8988T (cell line): ENCODE data around the gene KNDC1.
"Not testable (repeated sequence)": the region's sequence is repeated elsewhere in the genome, so short reads cannot be mapped to it uniquely, and the experiment has no call there.

Experiments
- DNase-seq: peaks from one replicate; pipeline ENCODE4 v3.0.0; 2011

Gene KNDC1

DNA sequence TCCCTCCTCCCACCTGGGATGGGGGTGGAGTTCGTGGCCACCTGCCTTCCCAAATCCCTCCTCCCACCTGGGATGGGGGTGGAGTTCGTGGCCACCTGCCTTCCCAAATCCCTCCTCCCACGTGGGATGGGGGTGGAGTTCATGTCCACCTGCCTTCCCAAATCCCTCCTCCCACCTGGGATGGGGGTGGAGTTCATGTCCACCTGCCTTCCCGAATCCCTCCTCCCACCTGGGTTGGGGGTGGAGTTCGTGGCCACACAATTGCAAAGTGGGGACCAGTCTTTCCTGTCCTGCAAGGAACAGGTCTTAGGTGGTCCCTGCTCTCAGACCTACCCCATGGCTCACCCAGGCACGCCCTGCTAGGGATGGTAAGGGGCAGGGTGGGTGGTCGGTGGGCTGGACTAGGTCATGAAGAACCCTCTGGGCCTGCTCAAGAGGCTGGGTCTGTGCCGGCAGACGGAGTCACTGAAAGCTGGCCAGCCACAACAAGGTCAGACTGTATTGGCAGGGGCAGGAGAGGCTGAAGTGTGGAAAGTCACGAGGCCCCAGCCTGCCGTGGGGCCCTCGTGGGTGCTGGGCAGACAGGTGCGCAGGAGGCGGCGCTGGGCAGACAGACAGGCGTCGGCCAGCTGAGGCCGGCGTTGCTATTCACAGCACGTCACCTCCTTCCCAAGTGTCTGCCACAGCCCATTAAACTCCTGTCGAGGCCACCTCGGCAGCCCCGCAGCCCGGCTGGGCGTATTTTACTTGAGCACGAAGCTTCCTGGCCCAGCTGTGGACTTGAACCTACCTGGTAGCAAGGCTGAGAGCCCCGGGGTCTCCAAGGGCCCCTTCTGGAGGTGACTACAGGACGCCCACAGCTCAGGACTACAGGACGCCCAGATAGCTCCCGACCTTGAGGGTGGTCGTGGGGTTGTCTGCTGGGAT lies 4.1 kb downstream of the KNDC1 start:
- DNase-seq: no peak

DNA sequence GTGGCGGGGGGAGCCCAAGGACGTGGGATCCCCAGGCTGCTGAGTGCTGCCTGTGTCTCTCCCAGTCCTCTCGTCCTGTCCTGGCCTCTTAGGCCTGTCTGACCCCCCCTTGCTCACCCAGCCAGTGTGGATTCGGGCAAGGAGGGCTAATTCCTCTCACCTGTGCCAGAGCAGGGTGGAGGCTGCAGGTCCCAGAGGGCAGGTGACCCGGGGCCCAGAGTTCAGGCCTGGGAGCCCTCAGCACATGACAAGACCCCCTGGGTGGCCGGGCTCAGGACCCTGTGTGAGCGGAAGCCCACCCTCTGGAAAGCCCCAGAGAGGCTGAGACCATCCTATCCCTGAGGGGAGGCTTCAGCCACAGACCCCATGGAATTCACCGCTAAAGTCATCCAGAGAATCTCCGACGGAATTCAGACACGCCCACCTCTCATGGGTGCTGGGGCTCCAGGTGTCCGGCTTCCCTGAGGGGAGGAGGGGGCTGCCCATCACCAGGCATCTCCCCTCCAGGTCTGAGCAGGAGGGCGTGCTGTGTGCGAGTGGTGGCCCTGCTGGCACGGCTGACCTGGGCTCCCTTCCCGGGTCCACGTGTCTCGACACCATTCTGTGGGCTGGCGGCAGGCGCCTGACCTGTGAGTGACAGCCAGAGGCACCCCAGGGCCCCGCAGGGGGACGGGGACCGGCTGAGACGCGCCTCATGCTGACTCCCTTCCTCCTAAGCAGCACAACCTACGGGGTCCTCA lies 5.0 kb downstream of the KNDC1 start:
- no peak for DNase-seq

DNA sequence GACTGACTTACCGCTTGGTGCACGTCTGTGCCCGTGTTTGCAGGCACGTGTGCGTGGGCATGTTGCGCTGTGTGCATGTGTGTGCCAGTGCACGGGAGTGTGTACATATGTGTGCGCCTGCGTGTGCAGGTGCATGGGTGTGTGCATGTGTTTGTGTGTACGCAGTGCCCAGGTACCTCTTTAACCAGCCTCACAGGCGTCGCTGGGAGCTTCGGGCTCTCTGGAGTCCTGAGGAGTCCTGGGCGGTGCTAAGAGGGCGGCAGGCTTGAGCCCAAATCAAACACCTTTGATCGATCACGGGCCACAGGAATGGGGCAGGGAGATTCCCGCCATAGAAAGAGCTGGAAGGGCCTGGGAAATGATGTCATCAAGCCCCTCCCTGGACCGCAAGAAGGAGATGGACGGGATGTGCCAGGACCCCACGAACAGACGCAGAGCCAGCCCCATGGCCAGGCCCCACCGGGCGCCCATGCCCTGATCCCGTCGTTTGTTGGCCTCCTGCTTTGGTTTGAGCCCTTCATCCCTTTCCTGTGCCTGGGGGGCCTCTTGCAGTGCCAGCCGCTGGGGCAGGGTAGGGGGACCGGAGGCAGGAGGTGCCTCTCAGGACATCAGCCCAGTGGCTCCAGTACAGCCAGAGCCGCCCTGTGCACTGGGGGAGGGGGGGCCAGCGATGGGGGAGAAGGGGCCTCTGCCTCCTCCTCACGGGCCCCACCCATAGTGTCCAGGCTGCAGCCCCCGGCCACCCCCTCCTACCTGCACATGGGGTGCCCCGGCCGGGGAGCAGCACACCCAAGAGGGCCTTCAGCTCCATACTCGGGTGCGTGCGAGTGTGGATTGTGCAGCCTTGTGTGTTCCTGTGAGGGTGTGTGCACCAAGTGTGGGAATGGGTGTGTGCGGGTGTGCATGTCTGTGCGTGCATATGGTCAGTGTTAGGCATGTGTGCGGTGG lies 5.8 kb downstream of the KNDC1 start:
- no peak for DNase-seq

DNA sequence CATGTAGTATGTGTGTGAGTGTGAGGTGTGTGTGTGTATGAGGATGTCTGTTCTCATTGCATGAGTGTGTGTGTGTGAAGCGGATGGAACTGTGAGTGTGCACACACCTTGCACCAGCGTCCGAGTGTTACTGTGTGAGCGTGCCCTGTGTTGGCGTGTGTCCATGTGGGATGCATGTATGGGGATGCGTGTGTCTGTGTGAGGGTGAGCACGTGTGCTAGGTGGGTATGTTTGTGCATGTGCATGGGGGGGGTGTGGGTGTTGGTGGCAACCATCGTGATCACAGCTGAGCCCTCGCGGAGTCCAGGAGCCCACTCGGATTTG lies 6.4 kb downstream of the KNDC1 start:
- DNase-seq: no peak

DNA sequence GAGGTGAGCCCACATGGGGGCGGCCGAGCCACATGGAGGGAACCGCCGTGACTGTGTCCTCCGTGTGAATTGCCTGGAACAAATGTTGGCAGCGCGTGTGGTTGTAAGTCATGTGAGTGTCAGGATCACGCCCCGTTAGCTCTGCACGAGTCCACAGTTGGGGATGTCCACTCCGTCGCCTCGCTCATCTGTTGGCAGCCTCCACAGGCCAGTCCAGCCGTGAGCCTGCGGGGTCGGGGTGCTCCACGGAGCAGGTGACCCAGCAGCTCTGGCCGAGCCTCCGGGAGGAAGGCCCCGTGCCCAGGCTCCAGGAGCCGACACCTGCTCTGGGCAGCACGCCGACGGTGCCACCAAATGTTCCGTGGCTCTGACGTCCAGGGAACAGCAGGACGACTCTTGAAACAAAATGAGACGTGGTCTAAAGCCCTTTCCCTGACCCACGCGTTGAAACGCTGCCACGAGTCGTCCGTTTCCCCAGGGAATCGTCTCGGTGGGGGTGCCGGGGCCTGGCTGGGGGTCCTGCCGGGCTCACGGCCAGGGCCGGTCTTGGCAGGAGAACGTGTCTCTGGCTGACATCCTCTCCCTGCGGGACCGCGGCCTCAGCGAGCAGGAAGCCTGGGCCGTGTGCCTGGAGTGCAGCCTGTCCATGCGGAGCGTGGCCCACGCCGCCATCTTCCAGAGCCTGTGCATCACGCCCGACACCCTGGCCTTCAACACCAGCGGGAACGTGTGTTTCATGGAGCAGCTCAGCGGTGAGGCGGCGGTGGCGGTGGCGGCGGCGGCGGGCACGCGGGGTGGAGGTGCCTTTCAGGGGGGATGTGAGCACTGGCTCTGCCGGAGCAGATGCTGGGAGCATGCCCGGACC lies 7.0 kb downstream of the KNDC1 start:
- no peak for DNase-seq

DNA sequence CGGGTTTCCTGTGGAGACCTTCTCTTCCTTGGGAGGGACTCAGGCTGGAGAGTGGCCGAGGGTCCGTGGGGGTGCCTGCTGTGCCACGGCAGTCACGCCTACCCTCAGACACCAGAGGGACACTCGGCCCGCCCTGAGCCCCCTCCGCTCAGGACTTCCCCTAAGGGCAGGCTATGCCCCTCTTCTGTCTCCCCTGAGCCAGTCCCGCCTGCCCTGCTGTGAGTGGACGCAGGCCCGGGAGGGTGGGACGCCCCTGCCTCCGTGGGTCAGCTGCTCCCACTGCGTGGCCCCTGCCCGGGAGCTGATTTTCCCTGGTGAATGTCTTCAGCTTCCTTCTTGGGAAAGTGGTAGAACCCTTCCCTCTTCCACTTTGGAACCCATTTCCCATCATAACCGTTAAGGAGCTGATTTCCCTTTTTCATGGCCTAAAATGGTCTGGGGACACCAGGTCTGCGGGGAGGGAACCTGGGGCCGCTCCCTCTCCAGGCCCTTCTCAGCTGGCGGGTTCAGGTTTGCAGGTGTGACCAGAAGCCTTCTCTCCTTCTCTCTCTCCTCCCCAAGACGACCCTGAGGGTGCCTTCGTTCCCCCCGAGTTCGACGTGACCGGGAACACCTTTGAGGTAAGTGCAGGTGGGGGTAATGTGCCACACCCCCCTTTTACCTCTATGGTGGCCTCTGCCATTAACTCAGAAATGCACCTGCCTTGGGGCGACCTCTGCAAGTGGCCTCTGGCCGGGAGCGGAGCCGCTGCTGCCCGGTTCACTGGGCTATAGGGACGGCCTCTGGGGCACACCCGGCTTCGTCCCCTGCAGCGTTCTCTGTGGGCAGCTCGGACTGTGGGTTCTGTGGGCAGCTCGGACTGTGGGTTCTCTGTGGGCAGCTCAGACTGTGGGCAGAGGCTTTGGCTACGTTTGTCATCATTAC lies 7.9 kb downstream of the KNDC1 start:
- no peak for DNase-seq

DNA sequence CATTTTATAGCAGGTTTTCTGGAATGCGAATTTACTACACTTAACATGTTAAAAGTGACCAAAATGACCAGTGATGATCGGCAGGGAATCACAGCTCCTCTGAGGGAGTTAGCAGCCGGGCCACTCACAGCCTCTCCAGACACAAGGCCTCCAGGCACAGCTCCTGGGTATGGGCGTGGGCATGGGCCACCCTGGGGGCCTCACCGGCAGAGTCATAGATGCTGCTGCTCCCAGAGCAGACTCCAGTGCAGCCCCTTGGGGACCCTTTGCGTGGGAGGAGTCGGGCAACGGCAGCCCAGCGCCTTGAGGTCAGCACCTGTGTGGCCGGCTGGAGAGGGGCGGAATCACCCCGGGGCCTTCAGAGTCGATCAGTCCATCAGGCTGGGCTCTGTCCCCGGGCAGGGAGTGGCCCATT lies 8.6 kb downstream of the KNDC1 start:
- no peak for DNase-seq

DNA sequence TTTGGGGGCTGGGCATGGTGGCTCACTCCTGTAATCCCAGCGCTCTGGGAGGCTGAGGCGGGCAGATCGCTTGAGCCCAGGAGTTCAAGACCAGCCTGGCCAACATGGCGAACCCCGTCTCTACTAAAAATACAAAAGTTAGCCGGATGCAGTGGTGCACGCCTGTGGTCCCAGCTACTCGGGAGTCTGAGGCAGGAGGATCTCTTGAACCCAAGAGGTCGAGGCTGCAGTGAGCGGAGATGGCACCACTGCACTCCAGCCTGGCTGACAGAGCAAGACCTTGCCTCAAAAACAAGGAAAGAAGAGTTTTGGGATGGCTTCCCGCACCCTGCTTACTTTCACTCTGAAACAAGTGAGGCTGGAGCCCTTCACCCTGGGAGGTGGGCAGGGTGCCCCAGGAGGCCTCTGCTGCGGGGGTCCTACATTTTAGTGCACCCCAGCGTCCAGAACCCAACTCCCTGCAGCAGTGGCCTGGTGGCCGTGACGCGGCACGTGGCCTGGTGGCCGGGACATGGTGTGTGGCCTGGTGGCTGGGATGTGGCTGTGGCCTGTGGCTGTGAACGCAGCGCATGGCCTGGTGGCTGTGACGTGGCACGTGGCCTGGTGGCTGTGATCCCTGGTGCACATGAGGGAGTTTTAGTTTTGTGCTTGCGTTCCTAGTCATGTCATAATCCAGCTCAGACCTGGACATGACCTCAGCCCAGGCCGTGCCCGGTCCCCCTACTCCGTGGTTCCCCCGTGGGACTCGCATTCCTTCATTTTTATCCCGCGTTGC lies 9.3 kb downstream of the KNDC1 start:
- DNase-seq: no peak

DNA sequence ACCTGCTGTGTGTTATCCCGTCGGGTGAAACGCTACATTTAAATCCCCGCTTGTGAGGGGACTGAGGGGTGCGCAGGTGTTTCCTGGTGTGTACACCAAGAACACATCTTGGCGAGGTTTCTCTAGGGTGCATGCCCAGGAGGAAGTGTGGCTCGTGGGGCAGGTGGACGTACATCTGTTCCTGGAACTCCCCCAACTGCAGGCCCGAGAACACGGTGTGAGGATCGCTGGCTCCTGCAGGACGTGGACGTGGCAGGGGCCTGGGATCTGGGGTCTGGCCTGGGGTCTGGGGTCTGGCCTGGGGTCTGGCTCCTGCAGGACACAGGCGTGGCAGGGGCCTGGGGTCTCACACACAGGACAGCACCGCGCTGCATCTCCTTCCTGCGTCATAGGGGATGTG lies 10.1 kb downstream of the KNDC1 start:
- DNase-seq: no peak

DNA sequence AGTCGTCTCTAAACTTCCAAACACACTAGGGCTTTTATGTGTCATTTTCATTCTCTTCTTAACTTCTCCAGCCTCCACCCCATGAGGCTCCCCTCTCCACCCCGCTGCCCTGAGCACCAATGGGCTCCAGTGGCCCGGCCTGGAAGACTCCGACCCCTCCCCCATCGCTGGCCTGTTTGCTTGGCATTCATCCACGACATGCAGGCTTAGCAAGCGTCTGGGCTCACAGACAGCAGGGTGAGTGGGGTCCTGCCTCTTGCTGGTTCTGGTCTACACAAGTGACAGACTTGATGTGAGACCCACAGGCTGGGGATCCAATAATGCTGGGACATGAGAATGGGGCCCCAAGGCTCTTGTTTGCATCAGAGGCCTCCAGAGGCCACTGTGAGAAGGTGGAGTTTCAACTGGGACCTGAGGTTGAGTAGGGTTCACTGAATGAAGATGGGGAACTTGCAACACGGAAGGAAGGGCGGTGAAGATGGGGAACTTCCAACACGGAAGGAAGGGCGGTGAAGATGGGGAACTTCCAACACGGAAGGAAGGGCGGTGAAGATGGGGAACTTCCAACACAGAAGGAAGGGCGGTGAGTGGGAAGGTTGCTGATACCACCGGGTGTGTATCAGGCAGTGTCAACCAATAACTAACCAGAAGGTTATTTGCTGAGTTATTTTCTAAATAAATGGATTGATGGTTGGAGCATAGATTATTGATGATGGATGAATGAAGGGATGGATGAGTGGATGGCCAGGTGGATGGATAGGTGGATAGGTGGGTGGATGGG lies 14.0 kb downstream of the KNDC1 start:
- no peak for DNase-seq

DNA sequence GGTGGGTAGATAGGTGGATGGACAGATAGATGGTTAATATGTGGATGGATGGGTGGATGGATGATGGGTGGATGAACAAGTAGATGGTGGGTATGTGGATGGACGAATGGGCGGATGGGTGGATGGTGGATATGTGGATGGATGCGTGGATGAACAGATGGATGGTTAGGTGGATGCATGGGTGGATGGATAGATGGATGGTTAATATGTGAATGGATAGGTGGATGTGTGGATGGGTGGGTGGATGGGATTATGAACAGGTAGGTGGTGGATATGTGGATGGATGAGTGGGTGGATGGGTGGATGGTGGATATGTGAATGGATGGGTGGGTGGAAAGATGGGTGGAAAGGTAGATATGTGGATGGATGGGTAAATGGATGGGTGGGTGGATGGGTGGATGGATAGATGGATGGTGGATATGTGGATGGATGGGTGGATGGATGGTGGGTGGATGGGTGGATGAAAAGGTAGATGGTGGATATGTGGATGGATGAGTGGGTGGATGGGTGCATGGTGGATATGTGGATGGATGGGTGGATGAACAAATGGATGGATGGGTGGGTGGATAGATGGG lies 14.8 kb downstream of the KNDC1 start:
- DNase-seq: no peak

DNA sequence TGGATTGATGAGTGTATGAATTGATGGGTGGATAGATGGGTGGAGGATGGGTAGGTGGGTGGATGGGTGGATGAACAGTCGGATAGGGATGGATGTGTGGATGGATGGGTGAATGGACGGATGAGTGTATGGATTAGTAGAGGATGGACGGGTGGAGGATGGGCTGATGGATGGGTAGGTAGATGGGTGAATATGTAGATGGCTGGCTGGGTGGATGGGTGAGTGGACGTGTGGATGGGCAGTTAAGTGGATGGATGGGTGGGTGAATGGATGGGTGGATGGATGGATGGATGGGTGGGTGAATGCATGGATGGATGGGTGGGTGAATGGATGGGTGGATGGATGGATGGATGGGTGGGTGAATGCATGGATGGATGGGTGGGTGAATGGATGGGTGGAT lies 15.6 kb downstream of the KNDC1 start:
- not testable (repeated sequence) for DNase-seq

DNA sequence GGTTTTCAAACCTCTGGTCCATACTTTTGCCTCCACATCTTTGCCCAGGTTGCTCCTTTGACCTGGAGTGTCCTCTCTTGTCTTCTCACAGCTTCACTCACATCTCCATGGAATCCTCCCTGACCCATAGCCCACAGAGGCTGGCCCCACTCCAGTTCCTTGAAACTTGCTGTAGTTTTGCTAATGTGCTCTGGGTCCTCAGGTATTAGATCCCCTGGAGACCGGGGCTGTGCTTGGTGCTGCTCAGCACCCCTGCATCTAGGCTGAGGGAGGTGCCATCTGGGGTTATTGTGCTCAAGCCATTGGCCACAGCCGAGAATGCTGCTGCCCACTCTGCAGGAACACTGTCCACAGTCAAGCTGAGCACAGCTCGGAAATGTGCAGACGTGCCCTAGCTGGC lies 16.5 kb downstream of the KNDC1 start:
- DNase-seq: no peak

DNA sequence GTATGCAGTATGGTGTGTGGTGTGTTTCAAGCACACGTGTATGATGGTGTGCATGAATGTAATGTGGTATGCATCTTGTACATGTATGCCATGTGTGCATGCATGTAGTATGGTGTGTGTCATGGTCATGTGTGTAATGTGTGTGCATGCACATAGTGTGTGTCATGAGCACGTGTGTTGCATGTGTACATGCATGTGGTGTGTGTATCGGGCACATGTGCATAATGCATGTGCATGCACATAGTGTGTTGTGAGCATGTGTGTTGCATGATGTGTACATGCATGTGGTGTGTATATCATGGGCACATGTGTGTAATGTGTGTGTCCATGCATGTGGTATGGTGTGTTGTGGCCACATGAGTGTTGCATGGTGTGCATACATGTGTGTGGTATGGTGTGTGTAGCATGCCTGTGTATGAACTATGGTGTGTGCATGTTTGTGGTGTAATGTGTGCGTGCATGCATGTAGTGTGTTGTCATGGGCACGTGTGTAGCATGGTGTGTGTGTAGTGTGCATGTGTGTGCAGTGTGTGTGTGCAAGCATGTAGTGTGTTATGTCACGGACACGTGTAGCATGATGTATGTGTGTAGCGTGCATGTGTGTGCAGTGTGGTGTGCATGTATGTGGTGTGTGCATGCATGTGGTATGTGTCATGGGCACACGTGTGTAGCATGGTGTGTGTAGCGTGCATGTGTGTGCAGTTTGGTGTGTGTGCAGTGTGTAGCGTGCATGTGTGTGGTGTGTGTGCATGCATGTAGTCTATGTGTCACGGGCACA lies 17.6 kb downstream of the KNDC1 start:
- DNase-seq: no peak

DNA sequence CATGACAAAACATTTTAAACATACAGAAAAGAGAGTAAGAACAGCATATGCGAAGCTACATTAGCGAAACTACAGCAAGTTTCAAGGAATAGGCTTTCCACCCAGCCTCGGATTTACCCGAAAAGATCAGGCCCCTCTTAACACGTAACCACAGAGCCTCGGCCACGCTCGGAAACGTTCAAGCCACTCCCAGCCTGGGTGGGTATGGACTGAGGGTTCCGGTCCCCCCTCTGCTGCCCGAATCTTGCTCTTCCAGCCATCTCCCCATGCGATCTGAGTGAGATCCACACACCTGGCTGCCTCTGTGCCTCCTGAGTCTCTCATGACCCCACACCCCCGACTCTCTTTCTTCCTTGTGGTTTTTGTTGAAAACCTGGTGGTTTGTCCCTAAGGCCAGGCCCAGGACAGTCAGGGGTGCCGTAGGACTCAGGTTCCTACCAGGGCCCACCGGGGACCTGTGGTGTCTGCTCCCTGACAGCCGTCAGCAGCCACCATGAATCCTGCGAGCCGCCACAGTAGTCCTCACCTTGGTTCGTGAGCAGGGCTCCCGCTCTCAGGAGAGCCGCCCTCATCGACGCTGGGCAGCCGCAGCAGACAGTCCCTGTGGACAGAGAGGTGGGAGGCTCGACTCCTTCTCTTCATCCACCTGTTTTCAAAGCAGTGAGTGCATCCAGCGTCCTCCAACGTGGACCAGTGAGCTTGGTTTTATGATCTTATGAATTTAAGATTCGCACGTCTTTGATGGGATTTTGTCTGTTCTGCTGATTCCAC lies 18.5 kb downstream of the KNDC1 start:
- DNase-seq: no peak

DNA sequence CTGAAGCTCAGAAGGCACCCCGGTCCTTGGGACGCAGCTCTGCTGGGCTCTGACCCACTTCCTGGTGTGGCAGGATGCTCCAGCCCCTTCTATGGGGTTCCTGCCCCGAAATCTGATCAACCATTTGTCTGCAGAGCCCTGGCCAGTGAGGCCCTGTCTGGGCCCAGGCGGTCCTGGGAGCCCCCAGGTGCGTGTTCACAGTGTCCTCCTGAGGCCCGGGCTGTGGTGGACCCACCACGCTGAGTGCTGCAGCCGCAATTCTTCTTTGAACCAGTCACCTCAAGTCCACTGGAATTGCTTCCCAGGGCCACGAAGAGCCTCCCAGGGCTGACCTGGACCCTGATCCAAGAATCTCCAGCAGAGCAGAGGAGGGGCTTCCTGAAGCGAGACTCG lies 19.1 kb downstream of the KNDC1 start:
- DNase-seq: no peak

DNA sequence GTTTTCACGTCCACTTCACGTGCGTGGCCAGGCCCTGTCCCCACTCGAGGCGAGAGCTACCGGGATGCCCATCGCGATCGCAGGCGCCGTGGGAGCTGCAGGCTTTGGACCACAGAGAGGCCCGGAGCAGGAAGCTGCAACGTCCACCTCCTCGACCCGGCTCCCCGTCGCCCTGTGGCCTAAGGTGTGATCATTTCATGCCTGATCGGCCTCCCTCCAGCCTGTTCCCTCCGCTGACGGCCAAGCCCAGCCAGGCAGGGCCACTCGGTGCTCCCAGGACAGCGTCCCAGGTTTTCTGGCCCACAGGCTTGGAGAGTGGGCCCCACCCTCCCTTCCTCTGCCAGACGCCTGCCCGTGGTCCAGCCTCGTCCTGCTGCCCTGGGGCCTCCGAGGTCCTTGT lies 19.6 kb downstream of the KNDC1 start:
- DNase-seq: no peak
